Fibroblast of the aortic adventitia (primary cell): Measurements from ENCODE around the gene FAR1. TPM values are rescaled to one million over a fixed set of nuclear protein-coding genes. Genes with fewer than 3 reads are reported as not detected.
A peak's percentile ranks its signal among the peaks of the same experiment; 100 is the strongest.

ENCODE experiments used
- DNase-seq: peaks from one replicate; pipeline ENCODE4 v3.0.0-alpha.2; 2010; ENCODE audit warnings: low read depth
- H3K4me3 ChIP-seq: 2 replicates; pipeline ENCODE4 v1.5.1; 2011; ENCODE audit warnings: low read depth, mild to moderate bottlenecking, control low read depth, low read length, moderate library complexity
- total RNA-seq: library from RNA; depleted of rRNA; stranded (reverse); fragments of >200 nt; gene quantifications from 2 replicates; pipeline ENCODE4 v1.2.3, GENCODE V29; 2012; ENCODE audit warnings: low replicate concordance
- TF ChIP-seq, protein P1 (sequence below): IDR thresholded peaks from 2 replicates; pipeline ENCODE4 v1.5.1; 2011; ENCODE audit warnings: mild to moderate bottlenecking, low read length, control low read depth, inconsistent platforms; ENCODE audit not compliant: insufficient read depth

Gene FAR1
- total RNA-seq, 1 donor = 67.6 TPM

DNA sequence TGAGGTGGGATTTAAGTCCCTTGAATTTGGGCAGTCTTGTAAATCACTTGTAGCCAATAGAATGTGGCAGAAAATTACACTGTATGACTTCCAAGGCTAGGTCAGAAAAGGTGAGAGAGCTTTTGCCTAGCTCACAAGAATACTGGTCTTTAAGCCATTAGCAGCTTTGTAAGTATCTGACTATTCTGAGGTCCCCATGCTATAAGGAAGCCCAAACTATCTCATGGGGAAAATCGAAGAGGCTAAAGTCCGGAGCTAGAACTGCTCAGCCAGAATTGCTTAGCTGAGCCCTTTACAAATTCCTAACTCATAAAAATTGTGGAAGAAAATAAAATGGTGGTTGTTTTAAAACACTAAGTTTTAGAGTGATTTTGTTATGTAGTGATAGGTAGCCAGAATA, 13.0 kb downstream of the FAR1 start:
- H3K4me3 ChIP-seq = no peak overlapping the region
- TF ChIP-seq, protein P1, sequence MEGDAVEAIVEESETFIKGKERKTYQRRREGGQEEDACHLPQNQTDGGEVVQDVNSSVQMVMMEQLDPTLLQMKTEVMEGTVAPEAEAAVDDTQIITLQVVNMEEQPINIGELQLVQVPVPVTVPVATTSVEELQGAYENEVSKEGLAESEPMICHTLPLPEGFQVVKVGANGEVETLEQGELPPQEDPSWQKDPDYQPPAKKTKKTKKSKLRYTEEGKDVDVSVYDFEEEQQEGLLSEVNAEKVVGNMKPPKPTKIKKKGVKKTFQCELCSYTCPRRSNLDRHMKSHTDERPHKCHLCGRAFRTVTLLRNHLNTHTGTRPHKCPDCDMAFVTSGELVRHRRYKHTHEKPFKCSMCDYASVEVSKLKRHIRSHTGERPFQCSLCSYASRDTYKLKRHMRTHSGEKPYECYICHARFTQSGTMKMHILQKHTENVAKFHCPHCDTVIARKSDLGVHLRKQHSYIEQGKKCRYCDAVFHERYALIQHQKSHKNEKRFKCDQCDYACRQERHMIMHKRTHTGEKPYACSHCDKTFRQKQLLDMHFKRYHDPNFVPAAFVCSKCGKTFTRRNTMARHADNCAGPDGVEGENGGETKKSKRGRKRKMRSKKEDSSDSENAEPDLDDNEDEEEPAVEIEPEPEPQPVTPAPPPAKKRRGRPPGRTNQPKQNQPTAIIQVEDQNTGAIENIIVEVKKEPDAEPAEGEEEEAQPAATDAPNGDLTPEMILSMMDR = no peak
- no peak for DNase-seq

DNA sequence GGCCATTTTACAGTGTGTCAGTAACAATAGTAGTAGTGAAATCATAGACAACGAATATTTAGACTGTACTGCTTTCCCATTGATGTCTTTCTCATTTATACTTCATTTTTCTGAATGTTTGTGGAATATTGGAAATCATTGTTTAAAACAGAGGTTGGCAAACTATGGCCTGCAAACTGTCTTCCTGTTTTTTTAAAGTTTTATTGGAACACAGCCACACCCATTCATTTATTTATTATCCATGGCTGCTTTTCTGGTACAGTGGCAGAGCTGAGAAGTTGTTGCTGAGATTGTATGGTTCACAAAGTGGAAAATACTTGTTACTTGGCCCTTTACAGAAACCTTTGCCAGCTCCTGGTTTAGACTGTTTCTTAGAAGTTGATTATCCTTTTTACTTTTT, 13.7 kb downstream of the FAR1 start:
- DNase-seq = peak; percentile 11
- no peak overlapping the region for H3K4me3 ChIP-seq
- TF ChIP-seq, protein P1 = no peak

DNA sequence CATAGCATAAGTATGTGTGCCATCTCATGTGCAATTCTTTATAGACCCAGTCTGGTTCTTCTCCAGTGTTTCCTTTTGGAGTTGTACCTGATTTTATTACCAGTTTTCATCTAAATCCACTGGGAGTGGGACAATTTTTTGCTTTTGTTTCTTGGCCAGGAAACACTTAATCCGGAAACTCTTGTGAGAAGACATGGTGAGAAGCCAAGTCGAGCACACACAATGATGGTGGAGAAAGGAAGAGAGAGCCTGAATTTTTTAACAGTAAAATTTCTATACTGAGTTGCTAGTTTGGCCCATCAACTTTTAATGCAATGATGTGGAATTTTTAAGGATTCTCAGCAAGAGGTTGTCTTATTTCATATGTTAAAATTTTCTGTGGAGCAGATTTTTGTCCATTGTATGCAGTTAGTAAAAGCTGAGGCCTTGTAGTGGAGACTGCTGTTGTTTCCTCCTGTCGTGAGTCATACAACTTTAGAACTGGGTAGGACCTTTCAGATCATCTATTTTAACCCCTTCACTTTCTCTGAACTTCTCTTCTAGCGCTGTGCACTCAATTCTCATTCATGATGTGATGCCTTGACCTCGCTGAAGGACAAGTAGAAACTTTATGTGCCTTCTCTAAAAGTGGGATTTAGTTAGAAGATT, 17.1 kb downstream of the FAR1 start:
- peak; percentile 41 for DNase-seq
- H3K4me3 ChIP-seq = no peak overlapping the region
- TF ChIP-seq, protein P1 = no peak

DNA sequence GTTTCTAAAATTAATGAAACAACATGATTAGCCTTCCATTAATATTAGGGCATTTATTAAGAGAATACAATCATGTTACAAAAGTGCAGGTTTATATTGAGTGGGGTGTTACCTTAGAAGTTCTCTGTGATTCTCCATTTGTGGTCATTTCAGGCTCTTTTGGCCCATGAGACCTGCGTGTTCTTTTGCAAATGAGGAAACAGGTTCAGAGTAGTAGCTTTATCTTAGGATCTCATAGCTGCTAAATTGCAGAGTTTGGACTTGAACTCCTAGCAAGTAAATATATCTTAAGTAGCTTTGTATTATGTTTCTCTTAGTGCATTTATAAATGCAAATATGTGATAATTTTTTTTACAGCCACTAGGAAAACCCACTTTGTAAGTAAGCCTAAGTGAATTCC, 18.3 kb downstream of the FAR1 start:
- no peak overlapping the region for H3K4me3 ChIP-seq
- TF ChIP-seq, protein P1 = no peak
- no peak for DNase-seq

DNA sequence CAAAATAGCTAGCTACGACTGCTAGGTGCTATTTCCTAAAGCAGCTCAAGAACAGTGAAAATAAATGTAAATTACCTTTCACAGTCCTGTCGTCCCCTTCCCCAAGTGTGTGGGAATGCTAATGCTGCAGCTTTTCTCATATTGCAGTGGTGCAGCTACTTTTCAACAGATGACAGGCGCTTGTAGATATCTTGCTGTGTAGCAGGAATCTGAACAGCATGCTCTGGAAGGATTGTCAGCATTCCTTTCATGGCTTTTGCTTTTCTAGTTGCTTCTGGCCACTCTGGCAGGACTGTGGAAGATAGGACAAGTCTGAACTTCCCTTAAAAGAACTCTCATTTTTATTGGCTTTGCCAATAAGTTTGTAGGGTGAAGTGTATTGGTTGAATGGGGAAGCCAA, 18.8 kb downstream of the FAR1 start:
- H3K4me3 ChIP-seq = no peak overlapping the region
- DNase-seq = no peak
- TF ChIP-seq, protein P1 = no peak

DNA sequence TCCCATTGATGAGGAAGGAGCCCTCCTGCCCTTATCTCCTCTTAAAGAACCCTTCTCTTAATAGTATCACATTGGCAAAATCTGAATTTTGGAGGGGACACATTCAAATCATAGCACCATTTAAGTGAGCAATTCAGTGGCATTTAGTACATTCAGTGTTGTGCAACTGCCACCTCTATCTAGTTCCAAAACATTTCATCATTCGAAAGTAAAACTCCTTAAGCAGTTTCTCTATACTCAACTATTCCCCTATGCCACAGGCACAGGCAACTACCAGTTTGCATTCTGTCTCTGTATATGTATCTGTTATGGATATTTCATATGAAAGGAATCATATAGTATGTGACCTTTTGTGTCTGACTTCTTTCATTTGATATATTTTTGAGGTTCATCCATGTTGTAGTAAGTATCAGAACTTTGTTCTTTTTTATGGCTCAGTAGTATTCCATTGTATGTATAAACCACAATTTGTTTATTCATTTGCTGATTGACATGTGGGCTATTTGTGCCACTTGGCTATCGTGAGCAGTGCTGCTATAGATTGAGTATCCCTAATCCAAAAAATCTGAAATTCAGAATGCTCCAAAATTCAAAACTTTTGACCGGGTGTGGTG, 22.9 kb downstream of the FAR1 start:
- DNase-seq = peak; percentile 12
- H3K4me3 ChIP-seq = no peak overlapping the region
- TF ChIP-seq, protein P1 = no peak

DNA sequence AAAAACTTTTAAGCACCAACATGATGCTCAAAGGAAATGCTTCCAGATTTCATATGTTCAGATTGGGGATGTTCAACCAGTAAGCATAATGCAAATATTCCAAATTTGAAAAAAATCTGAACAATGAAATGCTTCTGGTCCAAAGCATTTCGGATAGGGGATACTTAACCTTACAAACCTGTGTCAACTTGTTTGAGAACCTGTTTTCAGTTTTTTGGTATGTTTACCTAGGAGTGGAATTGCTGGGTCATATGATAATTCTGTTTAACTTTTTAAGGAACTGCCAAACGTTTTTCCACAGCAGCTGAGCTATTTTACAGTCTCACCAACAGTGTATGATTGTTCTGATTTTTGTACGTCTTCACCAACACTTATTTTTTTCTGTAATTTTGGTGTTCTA, 23.7 kb downstream of the FAR1 start:
- TF ChIP-seq, protein P1 = no peak
- DNase-seq = no peak
- no peak overlapping the region for H3K4me3 ChIP-seq
